LNCaP clone FGC (cell line): ENCODE data around the gene COL9A3.

Source experiments
- DNase-seq: peaks from one replicate; pipeline ENCODE4 v3.0.0-alpha.2; 2011; ENCODE audit warnings: low read depth
- H3K4me3 ChIP-seq: 2 replicates; pipeline ENCODE4 v1.5.1; 2011; ENCODE audit warnings: mild to moderate bottlenecking, low read depth, low read length, control low read depth
- CTCF ChIP-seq: IDR thresholded peaks from 2 replicates; pipeline ENCODE4 v1.5.1; 2012; ENCODE audit warnings: mild to moderate bottlenecking; ENCODE audit not compliant: control insufficient read depth, insufficient read depth; ENCODE audit errors: extremely low read depth

Gene COL9A3

GRCh38 chr20:62880147-62880934 is 63.5 kb downstream of the COL9A3 start:
- no peak for DNase-seq
- H3K4me3 ChIP-seq, result no peak overlapping the region
- TF ChIP-seq CTCF, result no peak

GRCh38 chr20:62880935-62881661 is 64.2 kb downstream of the COL9A3 start:
- TF ChIP-seq CTCF, result no peak
- no peak overlapping the region for H3K4me3 ChIP-seq
- DNase-seq, result no peak

GRCh38 chr20:62881662-62882395 is 65.0 kb downstream of the COL9A3 start:
- no peak for TF ChIP-seq CTCF
- DNase-seq, result no peak
- no peak overlapping the region for H3K4me3 ChIP-seq

- no peak for DNase-seq
- no peak overlapping the region for H3K4me3 ChIP-seq
- TF ChIP-seq CTCF, result no peak
These were observed 65.6 kb downstream of the COL9A3 start for GRCh38 chr20:62882426-62882825.

- no peak overlapping the region for H3K4me3 ChIP-seq
- DNase-seq, result no peak
- no peak for TF ChIP-seq CTCF
These were observed 67.7 kb downstream of the COL9A3 start for GRCh38 chr20:62884556-62884955.

GRCh38 chr20:62885046-62885895 is 68.4 kb downstream of the COL9A3 start:
- H3K4me3 ChIP-seq, result no peak overlapping the region
- no peak for DNase-seq
- TF ChIP-seq CTCF, result no peak
